Measurements from ENCODE around the gene KCNAB1.
"Not testable (repeated sequence)": the region's sequence is repeated elsewhere in the genome, so short reads cannot be mapped to it uniquely, and the experiment has no call there.

Gene KCNAB1

DNA sequence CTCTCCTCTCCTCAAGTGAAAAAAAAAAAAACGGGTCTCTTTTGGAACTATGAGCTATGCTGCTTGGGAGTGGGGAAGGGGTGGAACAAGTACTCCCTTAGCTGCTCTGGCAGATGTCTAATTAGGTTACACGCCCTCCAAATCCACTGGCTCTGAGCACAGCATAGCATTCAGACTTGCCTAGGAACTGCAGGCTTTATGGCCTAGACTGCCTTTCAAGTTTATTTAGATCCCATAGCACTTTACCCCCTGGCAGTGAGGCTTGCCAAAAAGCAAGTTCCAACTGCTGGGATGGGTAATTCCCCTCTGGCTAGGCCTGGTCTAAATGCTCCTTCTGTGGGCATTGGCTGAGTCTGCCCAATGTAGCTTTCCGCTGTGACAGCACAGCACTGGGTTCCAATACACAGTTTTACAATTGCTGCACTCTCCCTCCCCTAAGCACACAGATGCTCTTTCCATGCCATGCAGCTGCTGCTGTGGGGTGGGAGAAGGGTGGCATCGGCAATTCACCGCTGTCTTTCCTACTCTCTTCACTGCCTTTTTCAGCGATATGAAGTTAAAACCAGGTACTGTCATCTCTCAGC lies 152.8 kb downstream of the KCNAB1 start (continued):
- TF ChIP-seq, protein P1, sequence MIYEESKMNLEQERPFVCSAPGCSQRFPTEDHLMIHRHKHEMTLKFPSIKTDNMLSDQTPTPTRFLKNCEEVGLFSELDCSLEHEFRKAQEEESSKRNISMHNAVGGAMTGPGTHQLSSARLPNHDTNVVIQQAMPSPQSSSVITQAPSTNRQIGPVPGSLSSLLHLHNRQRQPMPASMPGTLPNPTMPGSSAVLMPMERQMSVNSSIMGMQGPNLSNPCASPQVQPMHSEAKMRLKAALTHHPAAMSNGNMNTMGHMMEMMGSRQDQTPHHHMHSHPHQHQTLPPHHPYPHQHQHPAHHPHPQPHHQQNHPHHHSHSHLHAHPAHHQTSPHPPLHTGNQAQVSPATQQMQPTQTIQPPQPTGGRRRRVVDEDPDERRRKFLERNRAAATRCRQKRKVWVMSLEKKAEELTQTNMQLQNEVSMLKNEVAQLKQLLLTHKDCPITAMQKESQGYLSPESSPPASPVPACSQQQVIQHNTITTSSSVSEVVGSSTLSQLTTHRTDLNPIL (CRISPR knock-in tag; IDR thresholded peaks at IDR 0.05; ENCODE audit: low read depth), result no peak
- TF ChIP-seq, protein P2, sequence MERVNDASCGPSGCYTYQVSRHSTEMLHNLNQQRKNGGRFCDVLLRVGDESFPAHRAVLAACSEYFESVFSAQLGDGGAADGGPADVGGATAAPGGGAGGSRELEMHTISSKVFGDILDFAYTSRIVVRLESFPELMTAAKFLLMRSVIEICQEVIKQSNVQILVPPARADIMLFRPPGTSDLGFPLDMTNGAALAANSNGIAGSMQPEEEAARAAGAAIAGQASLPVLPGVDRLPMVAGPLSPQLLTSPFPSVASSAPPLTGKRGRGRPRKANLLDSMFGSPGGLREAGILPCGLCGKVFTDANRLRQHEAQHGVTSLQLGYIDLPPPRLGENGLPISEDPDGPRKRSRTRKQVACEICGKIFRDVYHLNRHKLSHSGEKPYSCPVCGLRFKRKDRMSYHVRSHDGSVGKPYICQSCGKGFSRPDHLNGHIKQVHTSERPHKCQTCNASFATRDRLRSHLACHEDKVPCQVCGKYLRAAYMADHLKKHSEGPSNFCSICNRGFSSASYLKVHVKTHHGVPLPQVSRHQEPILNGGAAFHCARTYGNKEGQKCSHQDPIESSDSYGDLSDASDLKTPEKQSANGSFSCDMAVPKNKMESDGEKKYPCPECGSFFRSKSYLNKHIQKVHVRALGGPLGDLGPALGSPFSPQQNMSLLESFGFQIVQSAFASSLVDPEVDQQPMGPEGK (CRISPR knock-in tag; IDR thresholded peaks at IDR 0.05; ENCODE audit: borderline replicate concordance), result no peak
- TF ChIP-seq TOX (CRISPR knock-in tag; IDR thresholded peaks at IDR 0.05; ENCODE audit: borderline replicate concordance) (no peak), OSR1 (CRISPR knock-in tag; IDR thresholded peaks at IDR 0.05) (no peak)

DNA sequence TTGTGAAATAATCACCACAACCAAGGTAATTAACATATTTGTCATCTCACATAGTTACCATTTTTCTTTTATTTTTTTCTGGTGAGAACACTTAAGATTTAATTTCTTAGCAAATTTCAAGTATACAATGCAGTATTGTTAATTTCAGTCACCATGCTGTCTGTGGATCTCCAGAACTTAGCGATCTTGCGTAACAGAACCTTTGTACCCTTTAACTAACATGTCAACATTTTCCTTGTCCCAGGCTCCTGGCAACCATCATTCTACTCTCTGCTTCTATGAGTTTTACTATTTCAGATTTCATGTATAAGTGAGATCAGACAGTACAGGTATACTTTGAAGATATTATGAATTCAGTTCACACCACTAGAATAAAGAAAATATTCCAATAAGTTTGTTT lies 154.4 kb downstream of the KCNAB1 start:
- ATAC-seq, result no peak
- TF ChIP-seq PPARA (CRISPR knock-in tag; IDR thresholded peaks at IDR 0.05; ENCODE audit: borderline replicate concordance) (no peak), ZC3H10 (CRISPR knock-in tag; IDR thresholded peaks at IDR 0.05) (no peak), ZFP3 (CRISPR knock-in tag; IDR thresholded peaks at IDR 0.05) (no peak), ISL1 (CRISPR knock-in tag; IDR thresholded peaks at IDR 0.05) (no peak), ZNF565 (CRISPR knock-in tag; conservative IDR thresholded peaks at IDR 0.05; ENCODE audit: low read depth) (no peak), TOX (CRISPR knock-in tag; IDR thresholded peaks at IDR 0.05; ENCODE audit: borderline replicate concordance) (no peak), ESRRG (CRISPR knock-in tag; IDR thresholded peaks at IDR 0.05) (no peak), OSR1 (CRISPR knock-in tag; IDR thresholded peaks at IDR 0.05) (no peak), ZNF8 (CRISPR knock-in tag; IDR thresholded peaks at IDR 0.05) (no peak), ZFP30 (CRISPR knock-in tag; IDR thresholded peaks at IDR 0.05) (no peak), BACH2 (CRISPR knock-in tag; IDR thresholded peaks at IDR 0.05; ENCODE audit: borderline replicate concordance) (no peak), CSDC2 (CRISPR knock-in tag; IDR thresholded peaks at IDR 0.05) (no peak)
- TF ChIP-seq, protein P3, sequence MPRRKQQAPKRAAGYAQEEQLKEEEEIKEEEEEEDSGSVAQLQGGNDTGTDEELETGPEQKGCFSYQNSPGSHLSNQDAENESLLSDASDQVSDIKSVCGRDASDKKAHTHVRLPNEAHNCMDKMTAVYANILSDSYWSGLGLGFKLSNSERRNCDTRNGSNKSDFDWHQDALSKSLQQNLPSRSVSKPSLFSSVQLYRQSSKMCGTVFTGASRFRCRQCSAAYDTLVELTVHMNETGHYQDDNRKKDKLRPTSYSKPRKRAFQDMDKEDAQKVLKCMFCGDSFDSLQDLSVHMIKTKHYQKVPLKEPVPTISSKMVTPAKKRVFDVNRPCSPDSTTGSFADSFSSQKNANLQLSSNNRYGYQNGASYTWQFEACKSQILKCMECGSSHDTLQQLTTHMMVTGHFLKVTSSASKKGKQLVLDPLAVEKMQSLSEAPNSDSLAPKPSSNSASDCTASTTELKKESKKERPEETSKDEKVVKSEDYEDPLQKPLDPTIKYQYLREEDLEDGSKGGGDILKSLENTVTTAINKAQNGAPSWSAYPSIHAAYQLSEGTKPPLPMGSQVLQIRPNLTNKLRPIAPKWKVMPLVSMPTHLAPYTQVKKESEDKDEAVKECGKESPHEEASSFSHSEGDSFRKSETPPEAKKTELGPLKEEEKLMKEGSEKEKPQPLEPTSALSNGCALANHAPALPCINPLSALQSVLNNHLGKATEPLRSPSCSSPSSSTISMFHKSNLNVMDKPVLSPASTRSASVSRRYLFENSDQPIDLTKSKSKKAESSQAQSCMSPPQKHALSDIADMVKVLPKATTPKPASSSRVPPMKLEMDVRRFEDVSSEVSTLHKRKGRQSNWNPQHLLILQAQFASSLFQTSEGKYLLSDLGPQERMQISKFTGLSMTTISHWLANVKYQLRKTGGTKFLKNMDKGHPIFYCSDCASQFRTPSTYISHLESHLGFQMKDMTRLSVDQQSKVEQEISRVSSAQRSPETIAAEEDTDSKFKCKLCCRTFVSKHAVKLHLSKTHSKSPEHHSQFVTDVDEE (CRISPR knock-in tag; IDR thresholded peaks at IDR 0.05), result no peak
- TF ChIP-seq, protein P4, sequence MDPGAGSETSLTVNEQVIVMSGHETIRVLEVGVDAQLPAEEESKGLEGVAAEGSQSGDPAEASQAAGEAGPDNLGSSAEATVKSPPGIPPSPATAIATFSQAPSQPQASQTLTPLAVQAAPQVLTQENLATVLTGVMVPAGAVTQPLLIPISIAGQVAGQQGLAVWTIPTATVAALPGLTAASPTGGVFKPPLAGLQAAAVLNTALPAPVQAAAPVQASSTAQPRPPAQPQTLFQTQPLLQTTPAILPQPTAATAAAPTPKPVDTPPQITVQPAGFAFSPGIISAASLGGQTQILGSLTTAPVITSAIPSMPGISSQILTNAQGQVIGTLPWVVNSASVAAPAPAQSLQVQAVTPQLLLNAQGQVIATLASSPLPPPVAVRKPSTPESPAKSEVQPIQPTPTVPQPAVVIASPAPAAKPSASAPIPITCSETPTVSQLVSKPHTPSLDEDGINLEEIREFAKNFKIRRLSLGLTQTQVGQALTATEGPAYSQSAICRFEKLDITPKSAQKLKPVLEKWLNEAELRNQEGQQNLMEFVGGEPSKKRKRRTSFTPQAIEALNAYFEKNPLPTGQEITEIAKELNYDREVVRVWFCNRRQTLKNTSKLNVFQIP (CRISPR knock-in tag; IDR thresholded peaks at IDR 0.05; ENCODE audit: borderline replicate concordance, low read depth), result no peak
- TF ChIP-seq, protein P5, sequence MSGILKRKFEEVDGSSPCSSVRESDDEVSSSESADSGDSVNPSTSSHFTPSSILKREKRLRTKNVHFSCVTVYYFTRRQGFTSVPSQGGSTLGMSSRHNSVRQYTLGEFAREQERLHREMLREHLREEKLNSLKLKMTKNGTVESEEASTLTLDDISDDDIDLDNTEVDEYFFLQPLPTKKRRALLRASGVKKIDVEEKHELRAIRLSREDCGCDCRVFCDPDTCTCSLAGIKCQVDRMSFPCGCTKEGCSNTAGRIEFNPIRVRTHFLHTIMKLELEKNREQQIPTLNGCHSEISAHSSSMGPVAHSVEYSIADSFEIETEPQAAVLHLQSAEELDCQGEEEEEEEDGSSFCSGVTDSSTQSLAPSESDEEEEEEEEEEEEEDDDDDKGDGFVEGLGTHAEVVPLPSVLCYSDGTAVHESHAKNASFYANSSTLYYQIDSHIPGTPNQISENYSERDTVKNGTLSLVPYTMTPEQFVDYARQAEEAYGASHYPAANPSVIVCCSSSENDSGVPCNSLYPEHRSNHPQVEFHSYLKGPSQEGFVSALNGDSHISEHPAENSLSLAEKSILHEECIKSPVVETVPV (CRISPR knock-in tag; IDR thresholded peaks at IDR 0.05), result no peak
- TF ChIP-seq, protein P2 (CRISPR knock-in tag; IDR thresholded peaks at IDR 0.05; ENCODE audit: borderline replicate concordance), result no peak

DNA sequence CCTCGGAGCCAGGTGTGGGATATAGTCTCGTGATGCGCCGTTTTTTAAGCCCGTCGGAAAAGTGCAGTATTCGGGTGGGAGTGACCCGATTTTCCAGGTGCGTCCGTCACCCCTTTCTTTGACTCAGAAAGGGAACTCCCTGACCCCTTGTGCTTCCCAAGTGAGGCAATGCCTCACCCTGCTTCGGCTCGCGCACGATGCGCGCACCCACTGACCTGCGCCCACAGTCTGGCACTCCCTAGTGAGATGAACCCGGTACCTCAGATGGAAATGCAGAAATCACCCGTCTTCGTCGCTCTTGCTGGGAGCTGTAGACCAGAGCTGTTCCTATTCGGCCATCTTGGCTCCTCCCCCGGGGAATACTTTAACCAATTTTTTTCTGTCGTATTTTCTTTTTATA lies 164.3 kb downstream of the KCNAB1 start:
- not testable (repeated sequence) for ATAC-seq
